ENCODE measurements around the gene CUX1. TPM values are rescaled to one million over a fixed set of nuclear protein-coding genes. Genes with fewer than 3 reads are reported as not detected.

Gene CUX1
- total RNA-seq, 1 donor: 46.2 TPM

- no peak for TF ChIP-seq CTCF (IDR thresholded peaks at IDR 0.05; ENCODE audit: insufficient read depth, low read depth, low read length)
- peak; percentile 50 for DNase-seq (ENCODE audit: low read depth)
- H3K4me3 ChIP-seq (ENCODE audit: low read depth, low read length): no peak overlapping the region
Measured at GRCh38 chr7:102193806-102194205, 376.4 kb downstream of the CUX1 start.

DNA sequence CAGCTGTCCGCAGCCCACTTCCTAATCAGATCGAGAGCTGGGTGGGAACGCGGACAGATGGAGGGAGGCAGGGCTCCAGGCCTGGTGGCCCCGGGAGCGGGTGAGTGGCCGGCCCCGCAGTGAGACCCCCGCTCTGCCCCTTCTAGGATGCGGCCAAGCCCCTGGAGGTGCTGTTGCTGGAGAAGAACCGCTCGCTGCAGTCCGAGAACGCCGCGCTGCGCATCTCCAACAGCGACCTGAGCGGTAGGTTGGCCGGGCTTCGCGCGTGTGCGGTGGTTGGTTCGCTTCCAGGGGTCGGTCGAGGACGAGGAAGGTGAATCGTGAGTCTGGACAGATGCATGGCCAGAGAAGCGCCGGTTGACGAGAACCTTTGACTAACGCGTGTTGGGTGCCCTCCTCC lies 377.9 kb downstream of the CUX1 start:
- TF ChIP-seq CTCF (IDR thresholded peaks at IDR 0.05; ENCODE audit: insufficient read depth, low read depth, low read length): no peak
- H3K4me3 ChIP-seq (ENCODE audit: low read depth, low read length): no peak overlapping the region
- no peak for DNase-seq (ENCODE audit: low read depth)

DNA sequence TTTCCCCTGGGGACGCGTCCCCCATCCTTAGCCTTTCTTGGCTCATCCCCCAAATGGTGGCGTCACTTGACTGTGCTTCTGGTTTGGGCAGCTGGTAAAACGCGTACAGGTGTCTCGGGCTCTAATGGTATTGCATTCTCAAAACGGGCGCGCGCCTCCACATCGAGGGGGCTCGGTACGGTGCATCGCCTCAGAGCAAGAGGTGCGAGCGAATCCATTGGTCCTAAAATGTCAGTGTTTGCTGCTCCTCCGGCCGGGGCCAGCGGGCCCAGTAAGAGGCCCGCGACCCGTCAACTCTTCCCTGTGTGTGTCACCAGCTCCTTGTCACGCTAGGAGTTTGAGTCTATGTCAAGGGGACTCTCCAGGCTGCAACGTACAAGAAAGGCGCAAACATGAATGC lies 378.6 kb downstream of the CUX1 start:
- no peak for DNase-seq (ENCODE audit: low read depth)
- TF ChIP-seq CTCF (IDR thresholded peaks at IDR 0.05; ENCODE audit: insufficient read depth, low read depth, low read length): no peak
- H3K4me3 ChIP-seq (ENCODE audit: low read depth, low read length): no peak overlapping the region

DNA sequence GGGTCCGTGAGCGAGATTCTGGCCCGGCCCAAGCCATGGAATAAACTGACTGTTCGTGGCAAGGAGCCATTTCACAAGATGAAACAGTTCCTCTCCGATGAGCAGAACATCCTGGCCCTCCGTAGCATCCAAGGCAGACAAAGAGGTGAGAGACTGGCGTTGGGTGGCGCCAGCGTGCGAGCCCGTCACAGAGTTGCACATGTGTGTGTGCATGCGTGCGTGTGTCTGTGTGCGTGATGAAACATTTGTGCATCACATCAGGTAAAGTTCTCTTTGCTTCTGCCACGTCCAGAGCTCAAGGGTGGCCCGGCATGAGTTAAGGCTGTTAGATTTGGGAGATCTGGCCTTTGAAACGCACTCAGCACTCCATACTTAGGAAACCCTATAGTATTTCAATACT lies 379.7 kb downstream of the CUX1 start:
- no peak for TF ChIP-seq CTCF (IDR thresholded peaks at IDR 0.05; ENCODE audit: insufficient read depth, low read depth, low read length)
- DNase-seq (ENCODE audit: low read depth): no peak
- H3K4me3 ChIP-seq (ENCODE audit: low read depth, low read length): no peak overlapping the region

DNA sequence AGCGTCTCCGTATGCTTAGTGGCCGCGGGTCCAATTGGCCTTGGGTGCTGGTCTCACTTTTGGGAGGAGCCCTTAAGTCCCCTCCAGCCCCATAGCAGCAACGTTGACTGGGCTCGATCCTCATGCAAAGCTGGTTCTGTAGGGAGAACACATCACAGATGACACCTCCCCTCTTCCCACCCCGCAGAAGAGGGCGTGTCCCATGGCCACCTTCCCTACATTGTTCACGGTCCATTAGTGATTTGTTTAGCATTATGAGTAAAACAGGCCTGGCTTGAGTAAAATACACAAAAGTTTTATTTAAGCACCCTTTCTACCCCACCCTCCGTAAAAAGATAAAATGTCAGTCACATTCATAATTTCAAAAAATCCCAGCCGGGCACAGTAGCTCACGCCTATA lies 380.2 kb downstream of the CUX1 start:
- no peak overlapping the region for H3K4me3 ChIP-seq (ENCODE audit: low read depth, low read length)
- DNase-seq (ENCODE audit: low read depth): no peak
- TF ChIP-seq CTCF (IDR thresholded peaks at IDR 0.05; ENCODE audit: insufficient read depth, low read depth, low read length): no peak

DNA sequence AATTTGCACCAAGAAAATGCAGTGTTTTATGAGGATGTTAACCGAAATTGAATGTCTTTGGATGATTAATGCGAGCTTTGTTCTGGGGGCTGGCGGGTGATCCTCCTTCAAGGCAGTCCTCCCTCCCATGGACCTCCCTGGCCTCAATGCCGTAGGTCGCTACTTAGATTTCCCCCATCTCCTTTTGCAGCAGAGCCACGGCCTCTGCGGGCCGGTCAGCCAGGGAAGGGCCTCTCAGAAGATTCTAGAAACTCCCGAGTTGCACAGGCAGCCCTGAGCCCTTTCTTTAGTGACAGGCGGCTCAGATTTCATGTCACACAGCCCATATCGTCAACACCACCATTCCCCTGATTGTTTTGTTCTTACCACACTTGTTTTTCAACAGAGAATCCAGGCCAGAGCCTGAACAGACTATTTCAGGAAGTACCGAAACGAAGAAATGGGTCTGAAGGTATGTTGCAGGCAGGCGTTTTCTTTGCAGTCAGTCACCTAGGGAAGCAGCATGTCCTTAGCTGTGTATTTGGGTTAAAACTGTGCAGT lies 381.1 kb downstream of the CUX1 start:
- no peak for TF ChIP-seq CTCF (IDR thresholded peaks at IDR 0.05; ENCODE audit: insufficient read depth, low read depth, low read length)
- DNase-seq (ENCODE audit: low read depth): no peak
- H3K4me3 ChIP-seq (ENCODE audit: low read depth, low read length): no peak overlapping the region

DNA sequence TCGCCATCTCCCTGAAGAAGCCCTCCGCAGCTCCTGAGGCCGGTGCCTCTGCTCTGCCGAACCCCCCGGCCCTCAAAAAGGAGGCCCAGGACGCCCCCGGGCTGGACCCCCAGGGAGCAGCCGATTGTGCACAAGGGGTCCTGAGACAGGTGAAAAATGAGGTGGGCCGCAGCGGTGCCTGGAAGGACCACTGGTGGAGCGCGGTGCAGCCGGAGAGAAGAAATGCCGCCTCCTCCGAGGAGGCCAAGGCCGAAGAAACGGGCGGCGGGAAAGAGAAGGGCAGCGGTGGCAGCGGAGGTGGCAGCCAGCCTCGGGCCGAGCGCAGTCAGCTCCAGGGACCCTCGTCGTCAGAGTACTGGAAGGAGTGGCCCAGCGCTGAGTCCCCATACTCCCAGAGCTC lies 384.1 kb downstream of the CUX1 start:
- DNase-seq (ENCODE audit: low read depth): no peak
- no peak overlapping the region for H3K4me3 ChIP-seq (ENCODE audit: low read depth, low read length)
- no peak for TF ChIP-seq CTCF (IDR thresholded peaks at IDR 0.05; ENCODE audit: insufficient read depth, low read depth, low read length)

Data from fibroblast of villous mesenchyme (primary cell).